Bone marrow (tissue), 2 donors: ENCODE data around the gene RIPOR2.

ENCODE experiments used
- DNase-seq, 2 donors: peaks; one replicate each; lab custom pipeline; 2025; lab: John Stamatoyannopoulos, UW

RIPOR2 gene, protein sequence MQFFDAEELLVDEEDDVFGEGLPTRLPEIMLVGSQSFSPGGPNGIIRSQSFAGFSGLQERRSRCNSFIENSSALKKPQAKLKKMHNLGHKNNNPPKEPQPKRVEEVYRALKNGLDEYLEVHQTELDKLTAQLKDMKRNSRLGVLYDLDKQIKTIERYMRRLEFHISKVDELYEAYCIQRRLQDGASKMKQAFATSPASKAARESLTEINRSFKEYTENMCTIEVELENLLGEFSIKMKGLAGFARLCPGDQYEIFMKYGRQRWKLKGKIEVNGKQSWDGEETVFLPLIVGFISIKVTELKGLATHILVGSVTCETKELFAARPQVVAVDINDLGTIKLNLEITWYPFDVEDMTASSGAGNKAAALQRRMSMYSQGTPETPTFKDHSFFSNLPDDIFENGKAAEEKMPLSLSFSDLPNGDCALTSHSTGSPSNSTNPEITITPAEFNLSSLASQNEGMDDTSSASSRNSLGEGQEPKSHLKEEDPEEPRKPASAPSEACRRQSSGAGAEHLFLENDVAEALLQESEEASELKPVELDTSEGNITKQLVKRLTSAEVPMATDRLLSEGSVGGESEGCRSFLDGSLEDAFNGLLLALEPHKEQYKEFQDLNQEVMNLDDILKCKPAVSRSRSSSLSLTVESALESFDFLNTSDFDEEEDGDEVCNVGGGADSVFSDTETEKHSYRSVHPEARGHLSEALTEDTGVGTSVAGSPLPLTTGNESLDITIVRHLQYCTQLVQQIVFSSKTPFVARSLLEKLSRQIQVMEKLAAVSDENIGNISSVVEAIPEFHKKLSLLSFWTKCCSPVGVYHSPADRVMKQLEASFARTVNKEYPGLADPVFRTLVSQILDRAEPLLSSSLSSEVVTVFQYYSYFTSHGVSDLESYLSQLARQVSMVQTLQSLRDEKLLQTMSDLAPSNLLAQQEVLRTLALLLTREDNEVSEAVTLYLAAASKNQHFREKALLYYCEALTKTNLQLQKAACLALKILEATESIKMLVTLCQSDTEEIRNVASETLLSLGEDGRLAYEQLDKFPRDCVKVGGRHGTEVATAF

DNA sequence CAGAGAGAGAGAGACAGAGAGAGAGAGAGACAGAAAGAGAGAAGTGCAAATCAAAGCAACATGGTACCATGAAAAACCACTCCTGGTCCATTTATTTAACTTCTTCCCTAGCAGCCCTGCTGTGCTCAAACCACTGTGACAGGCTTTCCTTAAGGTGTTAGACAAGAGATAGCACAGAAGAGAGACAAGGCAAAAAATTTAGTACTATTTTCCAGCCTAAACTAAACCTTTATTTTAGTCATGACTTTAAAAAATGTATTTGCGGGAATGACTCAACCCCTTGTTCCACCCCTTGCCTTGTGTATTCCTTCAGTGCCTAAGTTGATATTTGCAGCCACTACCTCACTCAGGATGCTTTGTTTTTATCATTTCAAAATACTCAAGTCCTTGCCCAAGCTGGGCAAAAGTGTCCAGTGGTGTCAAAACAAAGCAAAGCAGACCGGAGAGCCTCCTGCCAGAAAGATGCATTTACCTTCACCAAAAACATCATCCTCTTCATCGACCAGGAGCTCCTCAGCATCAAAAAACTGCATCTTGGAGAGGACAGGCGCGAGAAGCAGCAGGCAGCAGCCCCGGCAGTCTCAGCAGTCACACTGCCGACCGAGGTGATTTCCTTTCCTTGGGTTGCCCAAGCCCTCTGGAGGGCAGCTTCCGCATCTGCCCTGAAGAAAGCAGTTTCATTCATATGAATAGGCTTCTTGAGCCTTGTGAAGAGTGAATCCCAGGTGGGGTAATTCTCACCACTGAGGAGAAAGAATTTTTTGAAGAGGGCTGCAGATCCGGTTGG lies at the start of gene RIPOR2:
Gene RIPOR2 (minus strand): TSS at position 595 of the 787 bp plus-strand sequence. CDS start 62 bp downstream, at position 533.
- DNase-seq, result peak; percentile 31 to 32

DNA sequence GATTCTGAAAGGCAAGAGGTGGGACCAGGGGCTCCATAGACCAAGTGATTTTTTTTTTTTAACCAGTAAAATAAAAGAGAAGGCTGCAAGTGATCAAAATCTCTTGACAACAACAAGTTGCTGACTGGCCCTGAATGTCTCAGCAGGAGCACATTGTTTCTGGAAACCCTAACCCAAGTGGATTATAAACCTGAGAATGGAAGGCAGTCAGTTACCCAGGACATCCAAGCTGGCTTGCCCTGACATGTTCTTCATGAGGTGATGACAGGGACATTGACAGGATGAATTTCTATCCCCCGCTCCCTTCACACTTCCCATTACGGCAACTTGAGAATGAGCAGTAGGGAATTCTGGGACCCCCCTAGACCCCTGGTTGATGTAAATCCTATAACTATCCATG lies 49.6 kb upstream of the RIPOR2 start:
- DNase-seq, result no peak

DNA sequence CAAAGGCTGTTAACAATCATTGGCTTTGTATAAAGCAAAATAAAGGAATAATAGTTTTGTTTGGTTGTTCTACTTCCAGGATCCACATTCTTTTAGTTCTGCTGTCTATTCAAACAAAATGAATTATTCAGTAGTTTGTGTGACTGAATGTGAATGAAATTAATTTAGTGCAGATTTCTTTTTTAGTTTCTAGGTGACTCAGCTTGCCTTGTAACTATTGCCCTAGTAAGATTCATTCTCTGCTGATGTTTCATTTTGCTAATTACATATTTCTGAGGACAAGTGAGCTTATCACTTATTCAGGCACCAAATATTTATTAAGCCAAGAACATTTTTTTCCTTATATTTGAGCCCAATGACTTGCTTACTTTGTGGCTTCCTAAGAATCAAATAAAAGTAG lies 46.5 kb upstream of the RIPOR2 start:
- DNase-seq, result no peak

DNA sequence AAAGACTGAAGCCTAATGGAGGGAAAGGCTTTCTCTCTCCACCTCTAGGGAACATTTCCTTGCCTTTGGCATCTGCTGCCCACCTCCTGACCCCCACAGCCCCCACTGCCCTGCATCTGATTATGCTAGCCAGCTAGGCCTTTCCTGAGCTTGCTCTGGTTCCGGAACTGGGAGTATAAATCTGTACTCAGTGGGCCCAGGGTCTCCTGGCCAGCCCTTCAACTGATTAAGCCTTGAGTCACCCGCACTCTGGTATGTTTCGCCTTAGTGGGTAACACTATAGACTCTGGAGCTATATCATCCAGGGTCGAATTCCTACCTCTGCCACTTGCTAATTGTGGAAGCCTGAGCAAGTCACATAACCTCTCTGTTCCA lies 45.6 kb upstream of the RIPOR2 start:
- DNase-seq, result no peak

DNA sequence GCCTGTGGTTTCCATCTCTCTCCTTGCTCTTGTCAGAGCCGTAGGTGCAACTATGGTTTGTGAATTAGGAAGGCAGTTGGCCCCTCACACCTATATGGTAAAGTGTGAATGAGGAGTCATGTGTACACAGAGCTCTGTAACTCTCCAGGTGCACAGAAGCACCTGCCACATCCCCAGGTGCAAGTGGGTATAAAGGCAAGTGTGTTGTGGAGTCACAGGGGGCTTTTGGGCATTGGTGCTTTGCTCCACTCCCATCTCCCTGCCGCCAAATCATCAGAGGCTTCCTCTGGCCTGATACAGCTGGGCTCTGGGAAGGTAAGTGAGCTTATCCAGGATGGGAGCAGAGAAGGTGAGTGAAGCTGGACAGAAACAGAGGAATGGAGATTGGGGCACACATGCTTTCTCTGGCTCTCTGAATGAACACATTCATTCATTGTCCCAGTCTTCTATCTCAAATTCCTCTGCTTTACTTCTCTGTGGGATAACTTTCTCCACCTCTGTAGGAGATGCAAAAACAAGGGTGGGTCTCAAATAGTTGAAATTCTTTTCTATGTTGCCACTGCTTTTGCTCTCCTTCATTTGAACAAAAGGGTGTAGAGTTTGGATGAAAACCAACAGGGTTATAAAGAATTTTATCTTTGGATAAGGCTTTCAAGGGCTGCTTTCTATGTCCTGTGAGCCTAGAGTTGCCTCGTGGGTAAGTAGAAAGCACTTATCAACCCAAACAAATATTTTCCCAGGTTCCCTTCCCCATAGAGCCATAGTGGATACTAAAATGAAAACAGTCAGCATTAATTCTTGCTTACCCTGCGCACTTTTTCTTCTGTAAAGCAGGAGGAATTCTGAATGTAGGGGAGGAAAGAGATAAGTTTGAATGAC lies 45.0 kb upstream of the RIPOR2 start:
- no peak for DNase-seq

DNA sequence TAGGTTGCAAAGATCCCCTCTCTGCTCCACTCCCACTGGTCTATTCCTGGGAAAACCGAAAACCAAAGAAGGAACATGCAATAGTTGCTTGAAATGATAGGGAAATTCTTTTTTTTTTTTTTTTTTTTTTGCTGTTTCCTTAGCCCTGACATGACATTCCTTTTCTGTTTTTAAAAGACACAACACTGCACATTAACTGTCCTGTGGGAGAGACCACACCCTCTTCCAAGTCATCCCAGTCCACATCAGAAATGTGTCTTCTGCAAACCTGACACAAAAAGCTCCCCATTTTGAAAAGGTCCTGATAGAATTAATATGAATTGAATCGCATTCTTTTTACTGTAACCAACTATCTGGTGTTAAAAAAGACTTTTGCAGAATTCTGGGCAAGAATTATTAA lies 43.4 kb upstream of the RIPOR2 start:
- DNase-seq, result no peak

DNA sequence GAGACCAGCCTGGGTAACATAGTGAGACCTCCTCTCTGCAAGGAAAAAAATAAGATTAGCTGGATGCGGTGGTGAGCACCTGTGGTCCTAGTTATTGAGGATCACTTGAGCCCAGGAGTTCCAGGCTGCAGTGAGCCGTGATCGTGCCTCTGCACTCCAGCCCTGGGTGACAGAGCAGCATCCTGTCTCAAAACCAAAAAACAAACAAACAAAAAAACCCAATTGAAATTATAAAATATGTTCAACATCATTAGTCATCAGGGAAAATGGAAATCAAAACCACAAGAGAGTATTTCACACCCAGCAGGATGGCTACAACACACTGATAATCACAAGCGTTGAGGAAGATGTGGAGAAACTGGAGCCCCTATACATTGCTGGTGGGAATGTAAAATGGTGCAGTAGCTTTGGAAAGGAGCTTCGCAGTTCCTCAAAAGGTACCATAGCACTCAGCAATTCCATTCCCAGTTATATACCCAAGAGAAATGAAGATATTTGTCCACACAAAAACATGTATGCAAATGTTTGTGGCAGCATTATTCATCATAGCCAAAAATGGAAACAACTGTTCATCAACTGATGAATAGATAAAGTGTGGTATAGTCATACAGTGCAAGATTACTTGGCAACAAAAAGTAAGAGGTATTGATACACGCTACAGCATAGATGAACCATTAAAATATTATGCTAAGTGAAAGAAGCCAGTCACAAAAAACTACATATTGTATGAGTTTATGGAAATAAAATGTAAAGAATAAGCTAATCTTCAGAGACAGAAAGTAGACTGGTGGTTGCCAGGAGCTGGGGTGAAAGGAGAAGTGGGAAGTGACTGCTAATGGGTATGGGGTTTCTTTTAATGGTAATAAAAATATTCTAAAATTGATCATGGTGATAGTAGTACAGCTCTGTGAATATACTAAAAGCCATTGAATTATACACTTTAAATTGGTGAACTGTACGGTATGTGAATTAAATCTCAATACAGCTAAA lies 38.7 kb upstream of the RIPOR2 start:
- DNase-seq, result peak in 1 of 2 donors; percentile 80

DNA sequence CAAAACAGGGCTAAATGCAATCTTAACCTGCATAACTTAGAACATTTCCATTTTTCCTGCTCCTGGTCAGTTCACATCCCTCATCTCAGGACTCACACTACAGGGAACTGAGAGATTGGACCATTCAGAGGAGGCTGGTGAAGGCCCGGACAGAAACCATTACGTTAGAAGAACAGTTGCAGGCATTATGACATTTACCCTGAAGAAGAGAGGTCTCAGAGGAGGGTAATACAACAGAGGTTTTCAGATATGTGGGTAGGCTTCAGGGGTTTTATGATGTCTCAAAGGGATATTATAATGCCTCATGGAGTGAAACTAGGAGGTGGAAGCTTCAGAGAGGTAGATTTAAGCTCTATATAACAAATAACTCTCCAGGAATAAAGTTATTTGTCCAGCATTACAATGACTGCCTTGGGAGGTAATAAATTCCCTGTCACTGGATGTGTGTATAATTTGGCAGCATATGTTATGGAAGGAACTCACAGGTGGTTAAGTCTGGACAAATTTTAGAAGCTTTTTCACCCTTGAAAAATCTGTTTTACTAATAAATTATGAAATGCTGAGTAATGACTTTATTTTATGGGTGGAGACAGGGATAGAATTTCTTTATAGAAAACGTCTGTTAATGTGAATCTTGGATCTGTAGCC lies 36.7 kb upstream of the RIPOR2 start:
- DNase-seq, result no peak

DNA sequence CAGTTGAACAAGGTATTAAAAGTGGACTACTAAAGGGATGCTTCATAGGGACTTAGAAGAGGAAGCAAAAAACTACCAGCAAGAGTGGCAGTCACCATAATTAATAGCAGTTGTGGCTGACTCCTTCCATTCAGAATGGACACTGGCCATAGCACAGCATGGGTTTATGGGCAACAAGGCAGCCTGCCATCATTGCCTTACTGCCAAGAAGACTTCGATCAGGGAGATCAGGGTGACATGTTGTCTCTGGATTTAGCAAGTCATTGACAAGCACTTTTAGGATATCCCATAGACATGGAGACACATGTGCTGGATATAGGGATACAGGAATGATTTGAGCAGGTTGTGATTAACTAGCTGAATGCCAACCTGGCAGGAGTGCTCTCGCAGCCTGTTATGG lies 35.3 kb upstream of the RIPOR2 start:
- DNase-seq, result no peak

DNA sequence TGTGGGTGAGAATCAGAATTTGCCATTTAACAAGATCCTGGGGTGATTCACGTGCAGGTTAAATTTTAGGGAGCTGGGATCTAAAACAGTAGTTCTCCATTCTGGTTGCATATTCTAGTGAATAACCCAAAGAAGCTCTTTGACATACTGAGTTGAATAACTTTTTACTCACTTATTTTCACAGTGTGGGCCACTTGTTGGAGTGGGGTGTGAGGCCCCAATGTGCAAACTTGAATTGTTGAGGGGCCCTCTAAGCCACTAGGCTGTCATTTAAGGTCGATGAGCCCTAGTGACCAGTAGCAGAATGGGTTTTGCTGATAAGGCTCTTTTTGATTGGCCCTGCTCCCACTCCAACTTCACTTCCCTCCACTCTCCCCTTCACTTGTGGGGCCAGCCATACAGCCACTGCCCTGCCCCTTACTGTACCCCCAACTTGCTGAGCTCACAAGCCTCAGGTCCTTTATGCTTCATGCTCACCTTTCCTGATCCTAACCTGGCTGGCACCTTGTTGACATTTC lies 33.6 kb upstream of the RIPOR2 start:
- no peak for DNase-seq

DNA sequence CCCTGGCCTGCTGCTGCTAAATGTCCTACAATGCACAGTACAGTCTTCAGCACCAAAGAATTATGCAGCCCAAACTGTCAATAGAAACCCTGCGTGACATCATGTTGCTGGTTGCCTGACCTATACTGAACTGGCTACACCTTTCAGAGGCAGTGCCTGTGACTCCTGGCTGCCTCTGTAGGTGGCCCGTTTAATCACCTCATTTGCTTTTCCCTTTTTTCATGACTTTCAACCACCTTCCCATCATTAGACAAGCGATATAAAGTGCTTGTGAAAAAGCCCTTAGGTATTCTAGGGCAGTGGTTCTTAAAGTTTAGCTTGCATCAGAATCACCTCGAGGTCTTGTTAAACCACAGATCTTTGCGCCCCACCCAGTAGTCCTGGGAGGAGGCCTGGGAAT lies 33.0 kb upstream of the RIPOR2 start:
- DNase-seq, result no peak

DNA sequence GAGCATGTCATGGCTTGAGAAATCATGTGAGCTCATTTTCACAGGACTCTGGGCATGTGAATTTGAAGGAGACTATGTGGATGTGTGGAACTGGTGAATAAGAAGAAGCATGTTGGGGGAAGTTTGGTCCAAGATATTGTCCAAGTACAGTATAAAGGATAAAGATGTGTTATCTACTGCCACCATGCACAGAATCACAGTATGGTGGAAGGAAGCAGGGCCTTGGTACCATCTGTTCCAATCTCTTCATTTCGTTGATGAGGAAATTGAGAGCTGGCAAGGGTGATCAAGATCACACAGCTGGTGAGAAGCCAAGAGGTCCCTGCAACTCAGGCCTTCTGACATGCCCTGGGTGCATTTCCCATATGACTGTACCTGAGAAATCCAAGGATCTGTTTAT lies 31.5 kb upstream of the RIPOR2 start:
- no peak for DNase-seq

DNA sequence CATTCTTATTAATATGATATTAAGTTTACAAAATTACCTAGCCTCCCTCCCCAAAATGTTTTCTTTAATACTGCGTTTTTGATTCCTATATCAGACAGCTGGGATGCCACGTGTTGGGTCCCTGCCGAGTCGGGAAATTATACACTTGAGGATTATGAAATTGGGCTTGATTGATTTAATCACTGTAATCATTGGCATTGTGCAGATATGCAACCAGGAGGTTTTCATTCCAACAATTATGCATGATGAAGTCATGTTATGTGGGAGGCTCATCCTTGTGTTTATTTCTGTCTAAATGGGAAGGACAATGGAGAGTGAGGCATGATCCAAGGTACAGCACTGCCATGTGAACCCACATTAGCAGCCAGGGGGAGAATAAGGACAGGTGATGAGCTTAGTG lies 30.6 kb upstream of the RIPOR2 start:
- DNase-seq, result no peak

DNA sequence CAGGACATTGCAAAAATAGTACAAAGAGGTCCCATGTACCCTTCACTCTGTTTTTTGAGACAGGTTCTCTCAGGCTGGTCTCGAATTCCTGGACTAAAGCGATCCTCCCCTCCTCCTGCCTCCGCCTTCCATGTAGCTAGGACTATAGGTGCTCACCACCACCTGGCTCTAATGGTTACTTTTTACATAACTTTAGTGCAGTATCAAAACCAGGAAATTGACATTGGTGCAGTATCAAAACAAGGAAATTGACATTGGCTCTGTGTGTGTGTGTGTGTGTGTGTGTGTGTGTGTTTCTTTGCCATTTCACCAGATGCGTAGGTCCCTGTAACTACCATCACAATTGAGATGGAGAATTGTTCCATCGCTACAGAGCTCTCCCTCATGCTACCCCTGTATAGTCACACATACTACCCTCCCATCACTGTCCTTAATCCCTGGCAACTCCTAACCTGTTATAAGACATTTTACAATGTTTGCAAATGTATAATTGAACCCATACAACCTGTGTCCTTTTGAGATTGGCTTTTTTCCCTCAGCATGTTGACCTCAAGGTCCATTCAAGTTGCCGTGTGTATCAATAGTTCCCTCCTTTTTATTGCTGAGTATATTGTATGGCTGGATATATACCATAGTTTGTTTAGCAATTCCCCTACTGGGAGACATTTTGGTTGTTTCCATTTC lies 28.3 kb upstream of the RIPOR2 start:
- no peak for DNase-seq

DNA sequence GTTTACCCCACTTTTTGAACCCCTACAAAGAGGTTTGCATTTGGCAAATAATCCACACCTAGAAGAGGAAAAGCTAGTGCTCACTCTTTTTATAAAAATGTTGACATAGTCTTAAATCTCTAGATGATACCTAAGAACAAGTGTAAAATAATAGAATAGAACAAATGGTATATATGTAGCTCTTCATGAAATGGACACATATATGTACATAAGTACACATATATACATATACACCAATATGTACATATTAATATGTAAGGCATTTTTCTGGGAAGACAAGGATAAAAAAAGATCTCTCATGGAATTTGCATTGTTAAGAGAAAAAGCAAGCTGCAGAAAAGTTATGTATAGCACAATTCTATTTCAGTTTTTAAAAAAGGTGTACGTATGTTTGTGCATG lies 27.6 kb upstream of the RIPOR2 start:
- DNase-seq, result no peak

DNA sequence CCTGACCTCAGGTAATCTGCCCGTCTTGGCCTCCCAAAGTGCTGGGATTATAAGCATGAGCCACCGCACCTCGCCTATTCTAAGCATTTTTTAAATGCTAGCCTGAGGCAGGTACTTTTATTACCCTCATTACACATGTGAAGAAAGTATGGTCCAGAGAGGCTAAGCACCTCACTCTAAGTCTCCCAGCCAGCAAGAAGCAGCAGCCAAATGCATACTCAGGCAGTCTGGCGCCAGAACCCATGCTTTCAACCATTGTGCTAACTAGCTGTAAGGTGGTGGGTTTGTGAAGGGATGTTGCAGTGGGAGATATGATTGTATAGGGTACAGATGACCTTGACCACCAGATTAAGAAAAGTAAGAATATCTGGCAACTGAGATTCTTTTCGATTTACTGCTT lies 26.1 kb upstream of the RIPOR2 start:
- no peak for DNase-seq

DNA sequence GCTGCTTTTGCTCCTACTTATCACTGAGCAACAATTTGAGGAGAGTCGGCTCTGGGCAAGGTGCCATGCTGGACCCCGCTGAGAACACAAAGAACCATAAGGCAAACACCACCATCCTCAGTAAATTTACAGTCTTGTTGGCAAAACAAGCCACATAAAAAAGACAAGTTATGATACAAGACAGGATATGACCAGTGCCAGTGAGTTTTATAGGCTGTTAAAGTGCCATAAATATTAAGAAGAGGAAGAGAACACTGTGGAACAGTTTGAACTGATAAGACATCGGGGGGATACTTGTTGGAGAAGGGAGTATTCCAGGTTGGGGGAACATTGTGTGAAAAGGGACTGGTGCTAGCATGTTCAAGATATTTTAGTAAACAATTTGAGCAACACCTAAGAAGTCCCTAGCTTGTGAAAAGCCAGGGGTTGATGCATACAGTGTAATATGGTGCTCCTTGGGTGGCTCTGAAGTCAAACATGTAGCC lies 25.3 kb upstream of the RIPOR2 start:
- DNase-seq, result no peak

DNA sequence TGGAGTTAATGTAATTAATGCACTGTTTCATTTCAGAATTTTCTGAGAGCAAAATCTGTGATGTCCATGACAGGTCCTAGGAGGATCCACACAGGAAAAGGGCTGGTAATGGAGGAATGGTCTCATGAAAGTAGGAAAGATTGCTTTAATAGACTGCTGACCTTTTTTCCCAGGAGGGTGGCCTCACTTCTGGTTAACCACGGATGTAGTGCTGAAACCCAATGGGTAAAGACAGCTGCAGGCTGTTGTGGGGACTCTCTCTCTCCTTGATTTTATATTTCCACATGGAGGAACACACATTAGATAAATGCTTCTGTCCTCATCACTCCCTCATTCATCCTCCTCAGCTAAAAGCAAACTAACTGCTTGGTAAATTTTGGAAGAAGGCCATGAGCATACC lies 23.6 kb upstream of the RIPOR2 start:
- no peak for DNase-seq
